Epithelial cell of alveolus of lung (primary cell): Measurements from ENCODE around the gene SUCO. TPM values are rescaled to one million over a fixed set of nuclear protein-coding genes. Genes with fewer than 3 reads are reported as not detected.

Source experiments
- total RNA-seq: library from RNA; depleted of rRNA; stranded (reverse); fragments of >200 nt; gene quantifications from 2 replicates; pipeline ENCODE4 v1.2.1, GENCODE V29; 2015

The SUCO gene
- total RNA-seq = 11.7 and 22.9 TPM in 2 replicates

GRCh38 chr1:172532700-172533512, at the start of gene SUCO:
Gene SUCO, plus strand, starts transcription at chr1:172533150. Its CDS starts 286 bp downstream, at chr1:172533436.

GRCh38 chr1:172658871-172659453, 126.0 kb downstream of the SUCO start, which contains the start of gene FASLG:
Gene FASLG, plus strand, starts transcription at chr1:172659103. Its CDS starts 99 bp downstream, at chr1:172659202.

Other genes with a start within 250 kb of the SUCO start
- not detected in 2 replicates for gene C1orf105, start 112.5 kb upstream of the SUCO start, total RNA-seq
- 21.6 and 28.7 TPM in 2 replicates for gene PIGC, start 89.1 kb upstream of the SUCO start, total RNA-seq
- not detected in 2 replicates for gene FASLG, start 126.0 kb downstream of the SUCO start, total RNA-seq